T-helper 2 cell (primary cell): ENCODE data around the gene OBSCN.

Experiments used
- DNase-seq, 5 experiments: peaks; one replicate each; pipeline versions ENCODE4 v3.0.0 to v3.0.0-alpha.2; 2012 to 2022

Gene OBSCN

GRCh38 chr1:228381356-228381755 lies 173.5 kb downstream of the OBSCN start:
- DNase-seq = no peak

DNA sequence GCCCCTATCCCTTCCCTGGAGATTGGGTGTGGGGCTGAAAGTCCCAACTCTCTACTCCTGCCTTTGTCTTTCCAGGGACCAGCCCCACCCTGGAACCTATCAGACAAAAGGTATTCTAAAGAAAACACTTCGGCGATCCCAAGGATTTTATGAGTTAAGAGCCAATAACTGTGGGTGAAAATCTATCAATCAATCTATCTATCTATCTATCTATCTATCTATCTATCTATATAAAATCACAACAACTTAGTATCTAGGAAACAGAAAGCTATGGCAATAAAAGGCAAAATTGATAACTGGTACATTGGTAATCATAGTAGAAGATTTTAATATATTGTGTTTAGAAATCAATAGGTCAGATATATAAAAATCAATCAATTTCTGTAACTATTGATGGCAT lies 175.9 kb downstream of the OBSCN start:
- DNase-seq = no peak

DNA sequence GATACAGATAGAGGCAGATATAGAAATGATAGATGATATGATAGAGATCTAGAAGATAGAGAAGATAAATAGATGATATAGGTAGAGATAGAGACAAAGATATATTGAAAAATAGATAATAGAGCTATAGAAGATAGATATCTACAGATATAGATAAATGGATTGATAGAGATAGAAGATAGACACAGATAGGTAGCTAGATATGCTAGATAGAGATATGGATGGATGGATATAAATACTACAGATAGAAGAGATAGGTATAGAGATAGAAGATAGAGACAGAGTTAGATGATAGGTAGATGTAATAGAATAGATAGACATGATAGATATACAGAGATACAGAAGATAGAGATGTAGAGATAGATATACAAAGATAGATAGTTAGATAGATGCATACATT lies 177.4 kb downstream of the OBSCN start:
- DNase-seq = no peak

GRCh38 chr1:228387321-228387720 lies 179.5 kb downstream of the OBSCN start:
- DNase-seq = no peak

- no peak for DNase-seq
Measured at GRCh38 chr1:228390649-228391048, 182.8 kb downstream of the OBSCN start.

DNA sequence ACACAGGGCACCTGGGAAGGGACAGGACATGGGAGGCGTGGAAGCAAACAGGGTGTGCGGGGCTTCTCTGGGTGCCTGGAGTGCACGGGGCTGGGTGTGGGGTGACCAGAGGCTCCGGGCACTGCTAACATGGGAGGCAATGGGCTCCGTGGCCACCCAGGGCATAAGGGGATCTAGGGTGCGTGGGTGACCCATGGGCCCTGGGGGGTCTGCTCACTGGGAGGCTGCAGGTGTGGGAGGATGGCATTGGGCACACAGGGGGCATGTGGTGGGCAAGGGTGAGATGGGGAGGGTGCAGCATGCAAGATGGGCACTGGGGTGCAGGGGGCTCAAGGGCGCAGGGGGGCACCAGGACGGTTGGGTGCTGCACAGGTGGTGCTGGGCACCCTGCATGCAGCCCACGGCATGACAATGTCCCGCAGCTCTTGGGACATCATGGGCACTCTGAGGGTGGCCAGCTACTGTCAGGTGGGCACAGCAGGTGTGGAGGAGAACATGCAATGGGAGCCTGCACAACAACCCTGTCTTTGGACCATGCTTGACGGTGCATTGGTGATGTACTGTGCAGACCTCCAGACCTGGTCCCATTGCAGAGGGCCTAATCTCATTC lies 183.7 kb downstream of the OBSCN start:
- DNase-seq = no peak

DNA sequence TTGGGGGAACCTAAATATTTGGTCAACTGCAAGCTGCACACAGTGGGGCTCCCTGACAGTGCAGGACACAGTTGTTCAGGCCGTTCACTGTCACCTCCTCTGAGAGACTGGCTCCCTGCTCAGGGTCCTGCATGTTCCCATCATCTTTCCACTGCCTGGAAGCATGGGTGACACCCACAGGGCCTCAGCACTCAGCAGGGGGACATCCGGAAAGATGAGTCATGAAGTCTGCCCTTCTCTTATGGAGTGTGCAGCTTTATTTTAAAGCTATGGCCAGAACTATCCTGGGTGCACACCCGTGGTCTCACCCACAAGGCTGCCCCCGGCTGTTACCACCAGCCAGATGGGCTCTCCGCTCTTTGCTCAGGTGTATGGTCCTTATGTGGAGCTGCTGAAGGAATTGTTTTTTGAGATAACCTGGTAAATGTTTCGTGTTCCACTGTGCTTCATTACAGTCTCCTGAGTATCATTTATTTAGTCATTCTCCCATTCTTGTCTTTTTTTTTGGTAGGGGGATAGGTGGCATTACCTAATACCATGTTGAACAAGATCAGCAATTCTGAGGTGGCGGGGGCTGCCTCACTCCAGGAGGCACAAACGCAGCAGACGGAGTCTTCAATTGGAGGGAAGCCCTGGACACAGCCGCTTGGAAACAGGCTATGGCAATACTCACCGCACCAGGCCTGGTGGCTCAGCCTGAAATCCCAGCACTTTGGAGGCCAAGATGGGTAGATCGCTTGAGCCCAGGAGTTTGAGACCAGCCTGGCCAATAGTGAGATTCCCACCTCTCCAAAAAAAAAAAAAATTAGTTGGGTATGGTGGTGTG lies 184.5 kb downstream of the OBSCN start:
- no peak for DNase-seq

- DNase-seq = no peak
Measured at GRCh38 chr1:228393268-228393701, 185.4 kb downstream of the OBSCN start.

- no peak for DNase-seq
Measured at GRCh38 chr1:228393811-228394570, 186.1 kb downstream of the OBSCN start.

DNA sequence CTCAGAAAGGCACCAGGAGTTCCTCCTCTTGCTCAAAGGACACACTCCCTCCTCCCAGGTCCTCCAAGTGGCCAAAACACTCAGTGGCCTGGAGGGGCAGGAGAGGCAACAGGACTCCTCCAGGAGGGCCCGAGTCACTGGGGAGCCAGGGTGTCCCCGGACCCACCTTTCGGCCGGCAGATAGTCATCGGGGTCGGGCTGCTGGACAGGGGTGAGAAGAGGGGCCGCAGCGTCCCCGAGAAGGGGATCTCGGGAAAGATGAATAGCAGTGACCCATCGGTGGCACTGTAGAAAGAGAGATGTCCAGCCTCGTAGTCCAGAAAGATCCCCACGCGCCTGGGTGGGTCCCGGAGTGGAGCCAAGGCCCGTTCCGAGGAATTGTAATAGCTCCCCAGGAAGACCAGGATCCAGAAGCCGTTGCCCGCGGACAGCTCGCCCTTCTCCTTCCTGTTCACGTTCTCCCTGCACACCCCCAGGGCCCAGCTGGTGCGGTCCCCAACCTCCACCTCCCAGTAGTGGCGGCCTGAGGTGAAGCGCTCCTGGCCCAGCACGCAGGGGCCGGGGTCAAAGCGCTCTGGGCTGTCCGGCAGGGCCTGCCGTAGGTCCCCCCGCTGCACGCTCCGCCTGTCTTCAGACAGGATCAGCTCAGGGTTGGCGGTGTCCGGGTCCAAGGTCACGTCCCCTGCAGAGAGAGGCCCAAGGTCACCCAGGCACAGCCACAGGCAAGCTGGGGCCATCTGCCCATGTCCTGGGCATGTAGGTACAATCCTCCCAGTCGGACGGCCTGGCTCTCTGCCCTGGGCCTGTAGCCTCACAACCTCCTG lies 186.9 kb downstream of the OBSCN start:
- no peak for DNase-seq

DNA sequence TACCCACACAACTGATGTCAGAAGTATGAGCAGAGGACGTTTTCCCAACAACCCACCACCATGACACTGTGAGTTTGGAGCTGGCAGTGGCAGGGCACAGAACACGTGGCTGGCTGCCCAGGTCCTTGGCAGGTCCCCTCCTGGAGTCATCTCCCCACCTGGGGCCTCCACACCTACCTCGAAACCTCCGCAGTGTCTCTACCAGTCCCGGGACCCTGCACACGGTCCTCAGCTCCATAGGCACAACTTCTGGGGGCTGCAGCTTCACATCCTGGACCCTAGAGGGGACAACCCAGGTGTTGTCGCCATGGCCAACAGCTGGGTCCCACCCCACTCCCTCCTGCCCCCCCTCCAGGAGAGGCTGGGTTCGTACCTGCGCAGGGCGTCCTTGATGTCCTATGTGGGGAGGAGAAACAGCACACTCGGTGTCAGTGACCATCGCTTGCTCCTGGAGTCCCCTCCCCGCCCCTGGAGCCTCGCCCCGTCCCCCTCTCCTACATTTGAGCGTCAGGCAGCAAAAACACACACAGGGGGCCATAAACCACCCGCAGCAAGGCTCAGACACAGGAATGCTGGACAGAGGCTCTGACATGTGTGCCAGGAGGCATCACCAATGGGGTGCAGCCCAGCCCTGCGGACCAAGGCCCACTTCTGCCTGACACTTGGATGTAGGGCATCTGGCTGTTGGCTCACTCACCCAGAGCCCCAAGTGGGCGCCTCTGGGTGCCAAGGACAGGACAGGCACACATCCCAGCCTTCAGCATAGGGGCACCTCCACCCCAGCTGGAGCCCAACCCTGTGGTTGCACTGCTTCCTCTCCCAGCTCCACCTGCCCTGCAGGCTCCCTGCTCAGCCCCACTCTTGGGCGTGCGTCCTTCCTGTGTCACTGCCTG lies 189.2 kb downstream of the OBSCN start:
- DNase-seq = peak in 1 of 5 experiments; percentile 54

DNA sequence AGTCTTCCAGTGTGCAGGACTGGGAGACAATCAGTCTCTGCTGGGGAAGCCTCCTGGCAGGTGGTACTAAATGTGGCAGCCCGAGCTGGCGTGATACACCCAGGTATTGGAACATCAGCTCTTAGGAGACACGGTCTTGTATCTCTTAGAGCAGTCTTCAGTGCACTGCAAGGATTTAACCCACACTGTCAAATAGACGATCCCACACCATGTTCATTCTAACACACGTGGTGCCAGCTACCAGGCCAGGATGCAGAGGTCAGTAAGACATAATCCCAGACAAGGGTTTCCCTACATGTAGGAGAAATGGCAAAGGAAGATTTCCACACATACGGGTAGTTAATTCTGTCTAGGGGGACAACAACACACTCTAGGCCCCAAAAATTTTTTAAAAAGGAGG lies 190.1 kb downstream of the OBSCN start:
- DNase-seq = no peak

GRCh38 chr1:228398741-228399461 lies 191.1 kb downstream of the OBSCN start:
- DNase-seq = no peak

- DNase-seq = no peak
Measured at GRCh38 chr1:228399531-228400236, 191.8 kb downstream of the OBSCN start.

- DNase-seq = no peak
Measured at GRCh38 chr1:228400237-228400651, 192.4 kb downstream of the OBSCN start.

- DNase-seq = no peak
Measured at GRCh38 chr1:228400692-228401454, 193.0 kb downstream of the OBSCN start.

GRCh38 chr1:228401782-228402640 lies 194.2 kb downstream of the OBSCN start:
- DNase-seq = no peak

DNA sequence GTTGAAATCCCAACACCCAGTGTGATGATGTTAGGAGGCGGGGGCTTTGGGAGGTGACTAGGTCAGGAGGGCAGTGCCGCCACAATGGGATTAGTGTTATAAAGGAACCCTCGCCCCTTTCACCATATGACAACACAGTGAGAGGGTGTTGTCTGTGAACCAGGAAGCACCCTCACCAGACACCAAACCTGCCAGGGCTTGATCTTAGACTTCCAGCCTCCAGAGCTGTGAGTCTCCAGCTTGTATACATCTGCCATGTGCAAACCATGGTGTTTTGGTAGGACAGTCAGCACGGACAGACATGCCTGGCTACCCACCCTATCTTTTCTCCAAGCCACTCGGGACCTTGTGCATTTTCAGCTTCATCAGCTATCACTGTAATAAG lies 194.8 kb downstream of the OBSCN start:
- DNase-seq = no peak
